ENCODE measurements around the gene PCGF2. TPM values are rescaled to one million over a fixed set of nuclear protein-coding genes. Genes with fewer than 3 reads are reported as not detected.

The PCGF2 gene
- total RNA-seq, 2 donors from 2014 or later: 101 to 106 TPM

GRCh38 chr17:38733982-38734973 lies 13.9 kb downstream of the PCGF2 start:
- no peaks in the 10 kb centered on the region for H3K9me3 ChIP-seq (ENCODE audit: control insufficient read depth, low read length)
- H3K27me3 ChIP-seq (ENCODE audit: control insufficient read depth, insufficient read depth, low read length, poor library complexity, severe bottlenecking): no peaks in the 10 kb centered on the region
- peaks cover 45% of the 10 kb centered on the region for H3K36me3 Mint-ChIP-seq (ENCODE audit: low read depth)
- peak overlapping the region; percentile 32 for H3K27ac Mint-ChIP-seq
- H3K36me3 ChIP-seq (ENCODE audit: control insufficient read depth, insufficient read depth, low read length): peaks cover 56% of the 10 kb centered on the region
- no peak overlapping the region for H3K4me3 ChIP-seq (ENCODE audit: low read length)
- no peaks in the 10 kb centered on the region for H3K9me3 Mint-ChIP-seq
- WGBS, 2 experiments (ENCODE audit: insufficient coverage in 1 of 2, insufficient read length in 1 of 2): 83 to 87% methylated on average over 7 to 15 of the region's 15 CpGs
- H3K4me1 ChIP-seq (ENCODE audit: control insufficient read depth, insufficient read depth, low read length): peaks cover 3% of the 10 kb centered on the region
- H3K4me1 Mint-ChIP-seq: peaks cover 11% of the 10 kb centered on the region
- no peak overlapping the region for H3K27ac ChIP-seq (ENCODE audit: low read depth, low read length)
- H3K27me3 Mint-ChIP-seq (ENCODE audit: insufficient read depth): no peaks in the 10 kb centered on the region
- H3K9ac ChIP-seq (ENCODE audit: extremely low read depth, low read length, poor library complexity, severe bottlenecking): no peak overlapping the region
- peak; percentile 56 for TF ChIP-seq CTCF (conservative IDR thresholded peaks at IDR 0.05)
- DNase-seq: peak; percentile 83
- no peak overlapping the region for H3K4me3 Mint-ChIP-seq

- Mint-ChIP-seq H3K9me3 (no peaks in the 10 kb centered on the region), H3K4me3 (no peak overlapping the region), H3K27me3 (ENCODE audit: insufficient read depth) (peaks cover 2% of the 10 kb centered on the region), H3K27ac (peak overlapping the region; percentile 46), H3K36me3 (ENCODE audit: low read depth) (peaks cover 37% of the 10 kb centered on the region), H3K4me1 (peaks cover 11% of the 10 kb centered on the region)
- DNase-seq: no peak
- peaks cover 48% of the 10 kb centered on the region for H3K36me3 ChIP-seq (ENCODE audit: control insufficient read depth, insufficient read depth, low read length)
- H3K27me3 ChIP-seq (ENCODE audit: control insufficient read depth, insufficient read depth, low read length, poor library complexity, severe bottlenecking): no peaks in the 10 kb centered on the region
- H3K9me3 ChIP-seq (ENCODE audit: control insufficient read depth, low read length): no peaks in the 10 kb centered on the region
- H3K4me1 ChIP-seq (ENCODE audit: control insufficient read depth, insufficient read depth, low read length): peaks cover 3% of the 10 kb centered on the region
- no peak overlapping the region for H3K4me3 ChIP-seq (ENCODE audit: low read length)
- 89% methylated on average over 8 to 9 of the region's 9 CpGs for WGBS, 2 experiments (ENCODE audit: insufficient coverage in 1 of 2, insufficient read length in 1 of 2)
- no peak overlapping the region for H3K27ac ChIP-seq (ENCODE audit: low read depth, low read length)
- no peak overlapping the region for H3K9ac ChIP-seq (ENCODE audit: extremely low read depth, low read length, poor library complexity, severe bottlenecking)
- no peak for TF ChIP-seq CTCF (conservative IDR thresholded peaks at IDR 0.05)
These were observed 14.7 kb downstream of the PCGF2 start for GRCh38 chr17:38733282-38733981.

- peaks cover 3% of the 10 kb centered on the region for H3K4me1 ChIP-seq (ENCODE audit: control insufficient read depth, insufficient read depth, low read length)
- 94 to 98% methylated on average over 6 to 7 of the region's 7 CpGs for WGBS, 2 experiments (ENCODE audit: insufficient coverage in 1 of 2, insufficient read length in 1 of 2)
- Mint-ChIP-seq H3K4me3 (no peak overlapping the region), H3K4me1 (peaks cover 11% of the 10 kb centered on the region), H3K27ac (peak overlapping the region; percentile 39), H3K36me3 (ENCODE audit: low read depth) (peaks cover 29% of the 10 kb centered on the region), H3K9me3 (no peaks in the 10 kb centered on the region), H3K27me3 (ENCODE audit: insufficient read depth) (peaks cover 4% of the 10 kb centered on the region)
- H3K36me3 ChIP-seq (ENCODE audit: control insufficient read depth, insufficient read depth, low read length): peaks cover 41% of the 10 kb centered on the region
- H3K9ac ChIP-seq (ENCODE audit: extremely low read depth, low read length, poor library complexity, severe bottlenecking): no peak overlapping the region
- H3K27me3 ChIP-seq (ENCODE audit: control insufficient read depth, insufficient read depth, low read length, poor library complexity, severe bottlenecking): no peaks in the 10 kb centered on the region
- H3K9me3 ChIP-seq (ENCODE audit: control insufficient read depth, low read length): no peaks in the 10 kb centered on the region
- H3K4me3 ChIP-seq (ENCODE audit: low read length): no peak overlapping the region
- peak; percentile 42 for DNase-seq
- TF ChIP-seq CTCF (conservative IDR thresholded peaks at IDR 0.05): no peak
- no peak overlapping the region for H3K27ac ChIP-seq (ENCODE audit: low read depth, low read length)
These were observed 15.5 kb downstream of the PCGF2 start for GRCh38 chr17:38732376-38733281.

Measured in endodermal cell (in vitro differentiated cells).